ENCODE data around the gene BRK1. TPM values are rescaled to one million over a fixed set of nuclear protein-coding genes. Genes with fewer than 3 reads are reported as not detected.

BRK1 gene
- total and polyA plus RNA-seq, 9 of the 15 experiments (the other 6 are each of a cell fraction or from before 2014, with no cell fraction given): 105 to 634 (median 250) TPM

DNA sequence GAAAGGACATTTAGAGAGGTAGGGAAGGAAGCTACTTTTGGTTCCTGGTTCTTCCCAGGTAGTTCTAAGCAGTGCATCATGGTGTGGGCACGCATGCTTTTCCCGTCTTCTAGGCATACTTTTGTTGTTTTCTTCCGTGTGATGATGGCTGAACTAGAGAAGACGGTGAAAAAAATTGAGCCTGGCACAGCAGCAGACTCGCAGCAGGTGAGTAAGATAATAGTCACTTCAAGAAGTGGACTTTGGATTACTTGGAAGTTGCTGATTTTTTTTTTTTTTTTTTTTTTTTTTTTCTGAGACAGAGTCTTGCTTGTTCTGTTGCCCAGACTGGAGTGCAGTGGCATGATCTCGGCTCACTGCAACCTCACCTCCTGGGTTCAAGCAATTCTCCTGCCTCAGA, 25.3 kb upstream of the BRK1 start:
- H3K27me3 ChIP-seq (ENCODE audit: control insufficient read depth in 2 of 2, insufficient read depth in 2 of 2, low read length in 2 of 2): no peaks in the 10 kb centered on the region
- in situ Hi-C loops (cut with MboI): no loop called here
- intact Hi-C loops (cut with micrococcal nuclease): no loop called here
- no peak overlapping the region for H3K4me2 ChIP-seq (ENCODE audit: insufficient read depth, low read length)
- DNase-seq (ENCODE audit: extremely low read depth in 1 of 4, low spot score in 3 of 4) (no peak), ATAC-seq (no peak), FAIRE-seq (no peak)
- H3K9me3 ChIP-seq (replicated peaks; ENCODE audit: control insufficient read depth, insufficient read depth, low read depth, low read length): no peaks in the 10 kb centered on the region
- WGBS (ENCODE audit: insufficient coverage, low coverage, missing lambda C conversion rate): 100% methylated on average over 6 of the region's 6 CpGs
- no peaks in the 10 kb centered on the region for H3K79me2 ChIP-seq (ENCODE audit: control insufficient read depth, insufficient read depth, low read length)
- TF ChIP-seq, protein P1, sequence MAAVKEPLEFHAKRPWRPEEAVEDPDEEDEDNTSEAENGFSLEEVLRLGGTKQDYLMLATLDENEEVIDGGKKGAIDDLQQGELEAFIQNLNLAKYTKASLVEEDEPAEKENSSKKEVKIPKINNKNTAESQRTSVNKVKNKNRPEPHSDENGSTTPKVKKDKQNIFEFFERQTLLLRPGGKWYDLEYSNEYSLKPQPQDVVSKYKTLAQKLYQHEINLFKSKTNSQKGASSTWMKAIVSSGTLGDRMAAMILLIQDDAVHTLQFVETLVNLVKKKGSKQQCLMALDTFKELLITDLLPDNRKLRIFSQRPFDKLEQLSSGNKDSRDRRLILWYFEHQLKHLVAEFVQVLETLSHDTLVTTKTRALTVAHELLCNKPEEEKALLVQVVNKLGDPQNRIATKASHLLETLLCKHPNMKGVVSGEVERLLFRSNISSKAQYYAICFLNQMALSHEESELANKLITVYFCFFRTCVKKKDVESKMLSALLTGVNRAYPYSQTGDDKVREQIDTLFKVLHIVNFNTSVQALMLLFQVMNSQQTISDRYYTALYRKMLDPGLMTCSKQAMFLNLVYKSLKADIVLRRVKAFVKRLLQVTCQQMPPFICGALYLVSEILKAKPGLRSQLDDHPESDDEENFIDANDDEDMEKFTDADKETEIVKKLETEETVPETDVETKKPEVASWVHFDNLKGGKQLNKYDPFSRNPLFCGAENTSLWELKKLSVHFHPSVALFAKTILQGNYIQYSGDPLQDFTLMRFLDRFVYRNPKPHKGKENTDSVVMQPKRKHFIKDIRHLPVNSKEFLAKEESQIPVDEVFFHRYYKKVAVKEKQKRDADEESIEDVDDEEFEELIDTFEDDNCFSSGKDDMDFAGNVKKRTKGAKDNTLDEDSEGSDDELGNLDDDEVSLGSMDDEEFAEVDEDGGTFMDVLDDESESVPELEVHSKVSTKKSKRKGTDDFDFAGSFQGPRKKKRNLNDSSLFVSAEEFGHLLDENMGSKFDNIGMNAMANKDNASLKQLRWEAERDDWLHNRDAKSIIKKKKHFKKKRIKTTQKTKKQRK (IDR thresholded peaks at IDR 0.05; ENCODE audit: borderline replicate concordance, low read depth, low read length): no peak
- TF ChIP-seq, protein P2, sequence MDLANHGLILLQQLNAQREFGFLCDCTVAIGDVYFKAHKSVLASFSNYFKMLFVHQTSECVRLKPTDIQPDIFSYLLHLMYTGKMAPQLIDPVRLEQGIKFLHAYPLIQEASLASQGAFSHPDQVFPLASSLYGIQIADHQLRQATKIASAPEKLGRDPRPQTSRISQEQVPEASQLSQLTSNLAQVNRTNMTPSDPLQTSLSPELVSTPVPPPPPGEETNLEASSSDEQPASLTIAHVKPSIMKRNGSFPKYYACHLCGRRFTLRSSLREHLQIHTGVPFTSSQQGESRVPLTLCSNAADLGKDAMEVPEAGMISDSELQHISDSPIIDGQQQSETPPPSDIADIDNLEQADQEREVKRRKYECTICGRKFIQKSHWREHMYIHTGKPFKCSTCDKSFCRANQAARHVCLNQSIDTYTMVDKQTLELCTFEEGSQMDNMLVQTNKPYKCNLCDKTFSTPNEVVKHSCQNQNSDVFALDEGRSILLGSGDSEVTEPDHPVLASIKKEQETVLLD (IDR thresholded peaks at IDR 0.05): no peak
- TF ChIP-seq HEY1 (CRISPR knock-in tag; IDR thresholded peaks at IDR 0.05; ENCODE audit: borderline replicate concordance) (no peak), PPARD (CRISPR knock-in tag; IDR thresholded peaks at IDR 0.05) (no peak)
- TF ChIP-seq, protein P3, sequence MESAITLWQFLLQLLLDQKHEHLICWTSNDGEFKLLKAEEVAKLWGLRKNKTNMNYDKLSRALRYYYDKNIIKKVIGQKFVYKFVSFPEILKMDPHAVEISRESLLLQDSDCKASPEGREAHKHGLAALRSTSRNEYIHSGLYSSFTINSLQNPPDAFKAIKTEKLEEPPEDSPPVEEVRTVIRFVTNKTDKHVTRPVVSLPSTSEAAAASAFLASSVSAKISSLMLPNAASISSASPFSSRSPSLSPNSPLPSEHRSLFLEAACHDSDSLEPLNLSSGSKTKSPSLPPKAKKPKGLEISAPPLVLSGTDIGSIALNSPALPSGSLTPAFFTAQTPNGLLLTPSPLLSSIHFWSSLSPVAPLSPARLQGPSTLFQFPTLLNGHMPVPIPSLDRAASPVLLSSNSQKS (CRISPR knock-in tag; IDR thresholded peaks at IDR 0.05): no peak
- TF ChIP-seq, protein P4, sequence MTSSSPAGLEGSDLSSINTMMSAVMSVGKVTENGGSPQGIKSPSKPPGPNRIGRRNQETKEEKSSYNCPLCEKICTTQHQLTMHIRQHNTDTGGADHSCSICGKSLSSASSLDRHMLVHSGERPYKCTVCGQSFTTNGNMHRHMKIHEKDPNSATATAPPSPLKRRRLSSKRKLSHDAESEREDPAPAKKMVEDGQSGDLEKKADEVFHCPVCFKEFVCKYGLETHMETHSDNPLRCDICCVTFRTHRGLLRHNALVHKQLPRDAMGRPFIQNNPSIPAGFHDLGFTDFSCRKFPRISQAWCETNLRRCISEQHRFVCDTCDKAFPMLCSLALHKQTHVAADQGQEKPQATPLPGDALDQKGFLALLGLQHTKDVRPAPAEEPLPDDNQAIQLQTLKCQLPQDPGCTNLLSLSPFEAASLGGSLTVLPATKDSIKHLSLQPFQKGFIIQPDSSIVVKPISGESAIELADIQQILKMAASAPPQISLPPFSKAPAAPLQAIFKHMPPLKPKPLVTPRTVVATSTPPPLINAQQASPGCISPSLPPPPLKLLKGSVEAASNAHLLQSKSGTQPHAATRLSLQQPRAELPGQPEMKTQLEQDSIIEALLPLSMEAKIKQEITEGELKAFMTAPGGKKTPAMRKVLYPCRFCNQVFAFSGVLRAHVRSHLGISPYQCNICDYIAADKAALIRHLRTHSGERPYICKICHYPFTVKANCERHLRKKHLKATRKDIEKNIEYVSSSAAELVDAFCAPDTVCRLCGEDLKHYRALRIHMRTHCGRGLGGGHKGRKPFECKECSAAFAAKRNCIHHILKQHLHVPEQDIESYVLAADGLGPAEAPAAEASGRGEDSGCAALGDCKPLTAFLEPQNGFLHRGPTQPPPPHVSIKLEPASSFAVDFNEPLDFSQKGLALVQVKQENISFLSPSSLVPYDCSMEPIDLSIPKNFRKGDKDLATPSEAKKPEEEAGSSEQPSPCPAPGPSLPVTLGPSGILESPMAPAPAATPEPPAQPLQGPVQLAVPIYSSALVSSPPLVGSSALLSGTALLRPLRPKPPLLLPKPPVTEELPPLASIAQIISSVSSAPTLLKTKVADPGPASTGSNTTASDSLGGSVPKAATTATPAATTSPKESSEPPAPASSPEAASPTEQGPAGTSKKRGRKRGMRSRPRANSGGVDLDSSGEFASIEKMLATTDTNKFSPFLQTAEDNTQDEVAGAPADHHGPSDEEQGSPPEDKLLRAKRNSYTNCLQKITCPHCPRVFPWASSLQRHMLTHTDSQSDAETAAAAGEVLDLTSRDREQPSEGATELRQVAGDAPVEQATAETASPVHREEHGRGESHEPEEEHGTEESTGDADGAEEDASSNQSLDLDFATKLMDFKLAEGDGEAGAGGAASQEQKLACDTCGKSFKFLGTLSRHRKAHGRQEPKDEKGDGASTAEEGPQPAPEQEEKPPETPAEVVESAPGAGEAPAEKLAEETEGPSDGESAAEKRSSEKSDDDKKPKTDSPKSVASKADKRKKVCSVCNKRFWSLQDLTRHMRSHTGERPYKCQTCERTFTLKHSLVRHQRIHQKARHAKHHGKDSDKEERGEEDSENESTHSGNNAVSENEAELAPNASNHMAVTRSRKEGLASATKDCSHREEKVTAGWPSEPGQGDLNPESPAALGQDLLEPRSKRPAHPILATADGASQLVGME (CRISPR knock-in tag; IDR thresholded peaks at IDR 0.05): no peak
- H3K27ac ChIP-seq (ENCODE audit: extremely low read depth, low read depth, low read length): no peak overlapping the region
- BruUV-seq (replicated peaks): no TSS peak
- CTCF ChIA-PET (ENCODE audit: low intra/inter-chr PET ratio): no interaction called here
- H3K9me1 ChIP-seq (ENCODE audit: control insufficient read depth, insufficient read depth, low read length): no peaks in the 10 kb centered on the region
- no peaks in the 10 kb centered on the region for H4K20me1 ChIP-seq (replicated peaks; ENCODE audit: control insufficient read depth, insufficient read depth, low read length)
- POLR2A ChIA-PET: interaction anchor here (1.0 kb wide), 1 partner anchor 13 kb away, joined by 3 read pairs; no protein-coding TSS in a partner anchor
- peaks cover 83% of the 10 kb centered on the region for H3K36me3 ChIP-seq (ENCODE audit: control insufficient read depth, insufficient read depth, low read length)
- H3K4me1 ChIP-seq (replicated peaks in 1 of 2; ENCODE audit: control insufficient read depth in 2 of 2, insufficient read depth in 2 of 2, low read length in 2 of 2): no peaks in the 10 kb centered on the region
- H2AFZ ChIP-seq (ENCODE audit: low read depth, low read length): no peak overlapping the region
- no peak overlapping the region for H3K4me3 ChIP-seq
- no peak overlapping the region for H3K9ac ChIP-seq (ENCODE audit: insufficient read depth in 1 of 2, low read depth in 2 of 2, low read length in 2 of 2)

Measured in K562 (cell line).